Transverse colon (tissue), 3 donors: ENCODE measurements around the gene ZNF177.

Experiments used
- EP300 ChIP-seq: sonication (generic); formaldehyde crosslinking; IDR thresholded peaks from one replicate; pipeline ENCODE4 v1.6.1; 2017; ENCODE audit warnings: antibody characterized with exemption, low read depth
- TF ChIP-seq, protein P1 (sequence below), 5 experiments: fragments of 200-600 bp in 3 of 5; fragments of 450-650 bp in 2 of 5; sonication (generic) in 3 of 5; IDR thresholded peaks; 1 replicate in 2 of 5; 2 replicates in 3 of 5; pipeline ENCODE4 v1.5.1; 2016 to 2017; ENCODE audit warnings: antibody characterized with exemption in 5 of 5, inconsistent platforms in 3 of 5, mild to moderate bottlenecking in 2 of 5, moderate library complexity in 1 of 5

DNA sequence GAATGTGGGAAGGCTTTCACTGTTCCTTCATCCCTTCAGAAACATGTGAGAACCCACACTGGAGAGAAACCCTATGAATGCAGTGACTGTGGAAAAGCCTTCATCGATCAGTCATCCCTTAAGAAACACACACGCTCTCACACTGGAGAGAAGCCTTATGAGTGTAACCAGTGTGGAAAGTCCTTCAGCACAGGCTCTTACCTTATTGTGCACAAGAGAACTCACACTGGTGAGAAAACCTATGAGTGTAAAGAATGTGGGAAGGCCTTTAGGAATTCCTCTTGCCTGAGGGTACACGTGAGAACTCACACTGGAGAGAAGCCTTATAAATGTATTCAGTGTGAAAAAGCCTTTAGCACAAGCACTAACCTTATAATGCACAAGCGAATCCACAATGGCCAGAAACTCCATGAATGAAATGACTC is 18.6 kb downstream of the ZNF177 start:
- TF ChIP-seq EP300, result no peak
- TF ChIP-seq, protein P1, sequence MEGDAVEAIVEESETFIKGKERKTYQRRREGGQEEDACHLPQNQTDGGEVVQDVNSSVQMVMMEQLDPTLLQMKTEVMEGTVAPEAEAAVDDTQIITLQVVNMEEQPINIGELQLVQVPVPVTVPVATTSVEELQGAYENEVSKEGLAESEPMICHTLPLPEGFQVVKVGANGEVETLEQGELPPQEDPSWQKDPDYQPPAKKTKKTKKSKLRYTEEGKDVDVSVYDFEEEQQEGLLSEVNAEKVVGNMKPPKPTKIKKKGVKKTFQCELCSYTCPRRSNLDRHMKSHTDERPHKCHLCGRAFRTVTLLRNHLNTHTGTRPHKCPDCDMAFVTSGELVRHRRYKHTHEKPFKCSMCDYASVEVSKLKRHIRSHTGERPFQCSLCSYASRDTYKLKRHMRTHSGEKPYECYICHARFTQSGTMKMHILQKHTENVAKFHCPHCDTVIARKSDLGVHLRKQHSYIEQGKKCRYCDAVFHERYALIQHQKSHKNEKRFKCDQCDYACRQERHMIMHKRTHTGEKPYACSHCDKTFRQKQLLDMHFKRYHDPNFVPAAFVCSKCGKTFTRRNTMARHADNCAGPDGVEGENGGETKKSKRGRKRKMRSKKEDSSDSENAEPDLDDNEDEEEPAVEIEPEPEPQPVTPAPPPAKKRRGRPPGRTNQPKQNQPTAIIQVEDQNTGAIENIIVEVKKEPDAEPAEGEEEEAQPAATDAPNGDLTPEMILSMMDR (IDR thresholded peaks at IDR 0.05), result no peak
